Measurements from ENCODE around the gene GALNT10.
"Not testable (repeated sequence)": the region's sequence is repeated elsewhere in the genome, so short reads cannot be mapped to it uniquely, and the experiment has no call there.

- not testable (repeated sequence) for TF ChIP-seq CTCF (conservative IDR thresholded peaks at IDR 0.05; ENCODE audit: low read depth in 2 of 2); EZH2 (IDR thresholded peaks at IDR 0.05; ENCODE audit: low read depth, unreplicated experiment); POLR2AphosphoS5 (IDR thresholded peaks at IDR 0.05; ENCODE audit: low read depth); EZH2phosphoT487 (IDR thresholded peaks at IDR 0.05; ENCODE audit: unreplicated experiment)
Observed at GRCh38 chr5:154150471-154150870, 40.1 kb upstream of the GALNT10 start.

All from GM23338 (cell line).